Skeletal muscle cell (primary cell): Measurements from ENCODE around the gene SYT12.

ENCODE experiments used
- DNase-seq: peaks from one replicate; pipeline ENCODE4 v3.0.0-alpha.2; 2010; ENCODE audit warnings: low read depth
- H3K4me3 ChIP-seq: 2 replicates; pipeline ENCODE4 v1.5.1; 2011; ENCODE audit warnings: low read depth, mild to moderate bottlenecking, control low read depth, low read length, moderate library complexity

Gene SYT12

GRCh38 chr11:67082071-67082791 is 59.3 kb downstream of the SYT12 start:
- no peak overlapping the region for H3K4me3 ChIP-seq
- DNase-seq, result no peak

GRCh38 chr11:67083786-67084366 is 60.9 kb downstream of the SYT12 start:
- DNase-seq, result no peak
- H3K4me3 ChIP-seq, result no peak overlapping the region

GRCh38 chr11:67085617-67086016 is 62.7 kb downstream of the SYT12 start:
- H3K4me3 ChIP-seq, result no peak overlapping the region
- no peak for DNase-seq

GRCh38 chr11:67090717-67091116 is 67.8 kb downstream of the SYT12 start:
- DNase-seq, result no peak
- H3K4me3 ChIP-seq, result no peak overlapping the region

- no peak for DNase-seq
- no peak overlapping the region for H3K4me3 ChIP-seq
Observed at GRCh38 chr11:67095214-67095507, 72.2 kb downstream of the SYT12 start.

GRCh38 chr11:67098799-67099429 is 76.0 kb downstream of the SYT12 start:
- DNase-seq, result no peak
- no peak overlapping the region for H3K4me3 ChIP-seq

GRCh38 chr11:67099831-67100324 is 76.9 kb downstream of the SYT12 start:
- H3K4me3 ChIP-seq, result no peak overlapping the region
- DNase-seq, result no peak
